ENCODE data around the gene SDC1.

DNA sequence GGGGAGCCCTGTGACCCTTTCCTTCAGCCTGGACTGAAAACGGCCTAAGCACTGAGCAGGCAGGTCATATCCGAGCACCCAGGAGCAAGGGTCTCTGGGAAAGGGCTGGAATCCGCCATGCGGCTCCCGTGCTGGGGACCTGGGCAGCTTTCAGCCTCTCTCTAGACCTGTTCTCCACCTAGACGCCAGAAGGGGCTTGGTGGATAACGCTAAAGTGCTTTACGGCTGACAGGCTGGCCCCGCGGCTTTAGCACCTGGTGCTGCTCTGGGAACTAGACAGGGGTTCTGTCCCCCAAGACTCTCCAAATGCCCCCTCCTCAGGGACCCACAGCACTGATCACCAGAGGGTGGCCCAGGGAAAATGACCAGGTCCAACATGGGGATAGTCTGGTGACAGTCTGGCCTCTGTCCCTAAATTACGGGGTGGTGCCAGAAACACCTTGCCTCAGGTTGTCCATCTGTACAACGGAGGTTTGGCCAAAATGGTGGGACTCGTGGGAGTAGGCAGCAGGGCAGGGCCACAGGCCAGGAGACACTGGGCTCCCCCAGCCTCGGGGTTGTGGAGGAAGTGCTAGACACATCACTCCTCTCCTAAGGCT is 13.0 kb downstream of the SDC1 start:
- TF ChIP-seq, protein P1, sequence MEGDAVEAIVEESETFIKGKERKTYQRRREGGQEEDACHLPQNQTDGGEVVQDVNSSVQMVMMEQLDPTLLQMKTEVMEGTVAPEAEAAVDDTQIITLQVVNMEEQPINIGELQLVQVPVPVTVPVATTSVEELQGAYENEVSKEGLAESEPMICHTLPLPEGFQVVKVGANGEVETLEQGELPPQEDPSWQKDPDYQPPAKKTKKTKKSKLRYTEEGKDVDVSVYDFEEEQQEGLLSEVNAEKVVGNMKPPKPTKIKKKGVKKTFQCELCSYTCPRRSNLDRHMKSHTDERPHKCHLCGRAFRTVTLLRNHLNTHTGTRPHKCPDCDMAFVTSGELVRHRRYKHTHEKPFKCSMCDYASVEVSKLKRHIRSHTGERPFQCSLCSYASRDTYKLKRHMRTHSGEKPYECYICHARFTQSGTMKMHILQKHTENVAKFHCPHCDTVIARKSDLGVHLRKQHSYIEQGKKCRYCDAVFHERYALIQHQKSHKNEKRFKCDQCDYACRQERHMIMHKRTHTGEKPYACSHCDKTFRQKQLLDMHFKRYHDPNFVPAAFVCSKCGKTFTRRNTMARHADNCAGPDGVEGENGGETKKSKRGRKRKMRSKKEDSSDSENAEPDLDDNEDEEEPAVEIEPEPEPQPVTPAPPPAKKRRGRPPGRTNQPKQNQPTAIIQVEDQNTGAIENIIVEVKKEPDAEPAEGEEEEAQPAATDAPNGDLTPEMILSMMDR (IDR thresholded peaks at IDR 0.05): no peak
- TF ChIP-seq ZFX (IDR thresholded peaks at IDR 0.05; ENCODE audit: borderline replicate concordance): no peak

Measured in 22Rv1 (cell line).